GM21529 (cell line): ENCODE data around the gene CLIC3.
"Not testable (repeated sequence)": the region's sequence is repeated elsewhere in the genome, so short reads cannot be mapped to it uniquely, and the experiment has no call there.

Source experiments
- ATAC-seq: cut with Tn5 transposase; IDR thresholded peaks from one replicate; pipeline ENCODE4 v1.9.1; 2021; ENCODE audit not compliant: unreplicated experiment

Gene CLIC3

GRCh38 chr9:137017791-137018497, 21.6 kb upstream of the CLIC3 start:
- ATAC-seq = no peak

- ATAC-seq = no peak
These were observed 20.7 kb upstream of the CLIC3 start for GRCh38 chr9:137017071-137017470.

DNA sequence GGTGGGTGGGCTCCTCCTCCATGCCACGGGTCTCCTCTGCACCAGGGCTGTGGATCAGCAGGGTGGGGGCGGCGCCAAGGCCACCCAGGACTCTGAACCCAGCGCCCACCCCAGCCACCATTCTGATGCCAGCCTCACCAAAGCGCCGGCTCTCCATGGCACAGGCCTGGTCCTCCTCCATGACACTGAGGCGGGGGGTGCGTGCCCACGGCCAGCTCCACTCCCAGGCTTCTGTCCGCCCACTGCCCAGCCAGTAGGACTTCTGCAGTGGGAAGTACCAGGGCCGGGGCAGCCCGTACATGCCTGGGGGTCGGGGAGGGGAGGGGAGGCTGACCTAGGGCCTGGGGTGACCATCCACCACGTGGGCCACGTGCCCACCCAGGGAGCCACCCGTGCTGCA, 20.1 kb upstream of the CLIC3 start:
- no peak for ATAC-seq

DNA sequence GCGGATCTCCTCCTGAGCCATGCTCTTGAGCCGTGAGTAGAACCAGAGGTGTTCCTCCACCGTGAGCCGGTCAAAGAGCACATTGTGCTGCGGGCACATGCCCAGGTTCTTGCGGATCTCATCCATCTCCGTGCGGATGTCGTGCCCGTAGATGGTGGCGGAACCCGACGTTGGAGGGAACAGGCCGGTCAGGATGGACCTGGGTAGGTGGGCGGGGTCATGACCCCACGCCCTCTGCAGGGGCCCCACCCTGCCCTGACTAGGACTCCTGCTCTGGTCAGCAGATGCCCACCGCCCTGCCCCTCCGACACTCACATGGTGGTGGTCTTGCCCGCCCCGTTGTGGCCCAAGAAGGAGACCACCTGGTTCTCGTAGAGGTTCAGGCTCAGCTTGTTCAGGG, 19.6 kb upstream of the CLIC3 start:
- no peak for ATAC-seq

GRCh38 chr9:137015540-137015930, 19.2 kb upstream of the CLIC3 start:
- ATAC-seq = no peak

DNA sequence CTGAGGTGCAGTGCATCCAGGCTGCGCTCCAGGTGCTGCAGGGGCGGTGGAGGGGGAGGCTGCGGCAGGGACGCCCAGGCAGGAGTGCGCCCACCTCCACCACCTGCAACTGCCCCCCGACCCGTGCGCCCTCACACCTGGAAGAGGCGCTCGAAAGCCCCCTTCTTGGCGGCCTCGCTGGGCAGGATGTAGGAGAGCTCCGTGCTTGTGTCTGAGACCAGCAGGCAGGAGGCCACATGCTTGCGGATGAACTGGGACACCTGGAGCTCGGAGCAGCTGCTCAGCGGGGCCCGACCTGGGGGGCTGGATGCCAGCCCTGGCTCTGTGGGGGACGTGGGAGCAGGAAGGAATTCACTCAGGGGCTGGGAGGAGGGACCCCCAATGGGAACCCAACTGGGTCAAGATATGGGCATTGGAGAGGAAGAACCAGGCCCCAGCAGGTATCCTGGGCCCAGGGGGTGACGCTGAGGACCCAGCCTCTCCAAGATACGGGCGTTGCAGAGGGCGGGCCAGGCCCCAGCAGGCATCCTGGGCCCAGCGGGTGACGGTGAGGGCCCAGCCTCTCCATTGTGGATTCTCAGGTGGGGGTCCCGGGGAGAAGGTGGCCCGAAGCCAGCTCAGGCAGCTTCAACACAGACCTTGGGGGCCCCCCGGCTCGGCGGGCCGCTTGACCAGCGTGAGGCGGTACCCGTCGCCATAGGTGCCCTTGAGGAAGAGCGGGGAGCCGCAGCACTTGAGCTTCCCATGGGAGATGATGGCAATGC, 18.6 kb upstream of the CLIC3 start:
- ATAC-seq = no peak

- no peak for ATAC-seq
These were observed 17.8 kb upstream of the CLIC3 start for GRCh38 chr9:137014166-137014565.

DNA sequence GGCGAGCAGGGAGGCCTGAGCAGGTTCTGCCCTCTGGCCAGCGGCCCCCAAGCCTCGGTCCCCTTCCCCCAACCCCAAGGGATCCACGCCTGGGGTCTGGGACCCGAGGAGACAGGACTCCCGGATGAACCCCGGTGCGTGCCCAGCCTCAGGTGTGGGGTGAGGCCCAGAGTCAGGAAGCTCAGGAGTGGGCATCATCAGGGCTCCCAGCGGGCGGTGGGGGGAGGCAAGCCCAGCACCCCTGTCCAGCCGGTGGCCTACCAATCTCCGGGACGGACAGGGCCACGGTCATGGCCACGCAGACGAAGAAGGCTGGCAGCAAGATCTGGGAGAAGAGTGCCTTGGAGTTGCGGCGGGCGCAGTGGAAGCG, 17.2 kb upstream of the CLIC3 start:
- no peak for ATAC-seq

- ATAC-seq = no peak
These were observed 16.6 kb upstream of the CLIC3 start for GRCh38 chr9:137012694-137013570.

DNA sequence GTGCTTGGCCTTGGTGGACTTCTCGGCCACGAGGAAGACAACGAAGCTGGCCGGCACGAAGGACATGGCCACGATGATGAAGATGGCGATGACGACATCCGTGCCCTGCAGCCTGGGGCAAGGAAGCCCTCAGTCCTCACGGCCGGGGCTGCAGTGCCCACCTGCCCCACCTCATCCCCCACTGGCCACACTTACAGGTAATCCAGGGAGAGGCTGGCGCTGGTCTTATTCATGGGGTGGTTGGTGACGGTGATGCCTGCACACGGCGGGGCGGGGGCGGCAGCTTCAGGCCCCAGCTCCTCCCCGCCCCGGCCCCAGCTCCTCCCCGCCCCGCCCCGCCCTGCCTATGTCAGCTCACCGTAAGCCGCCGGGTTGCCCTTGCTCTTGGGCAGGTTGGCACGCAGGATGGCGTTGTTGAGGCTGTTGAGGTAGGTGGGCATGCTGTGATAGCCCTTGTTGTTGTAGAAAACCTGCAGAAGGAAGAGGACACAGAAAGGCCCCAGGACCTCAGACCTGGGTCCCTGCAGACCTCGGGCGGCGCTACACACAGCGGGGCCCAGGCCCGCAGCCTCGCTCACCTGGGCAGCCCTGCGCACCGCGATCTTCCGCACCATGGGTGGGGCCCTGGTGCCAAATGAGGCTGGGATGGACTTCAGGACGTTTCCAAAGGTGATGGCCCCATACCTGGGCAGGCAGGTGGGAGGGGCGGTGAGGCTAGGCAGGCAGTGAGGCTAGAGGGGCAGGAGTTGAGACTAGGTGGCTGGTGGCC, 15.7 kb upstream of the CLIC3 start:
- no peak for ATAC-seq

DNA sequence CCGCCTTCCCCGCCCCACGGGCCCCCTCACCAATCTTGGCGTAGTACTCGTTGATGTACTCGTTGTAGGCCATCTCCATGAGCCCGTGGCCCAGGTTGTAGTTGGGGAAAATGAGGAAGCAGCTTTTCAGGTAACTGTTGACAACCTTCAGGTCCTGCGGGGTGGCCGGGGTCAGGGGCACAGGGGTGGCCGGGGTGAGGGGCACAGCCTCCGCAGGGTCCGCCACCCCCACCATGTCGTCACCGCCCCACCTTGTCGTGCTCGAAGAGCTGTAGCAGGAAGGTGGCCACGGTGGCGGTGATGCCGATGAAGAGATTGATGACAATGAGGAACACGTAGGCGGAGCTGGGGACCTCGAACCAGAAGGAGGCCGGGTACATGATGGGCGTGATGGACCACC, 14.8 kb upstream of the CLIC3 start:
- no peak for ATAC-seq

- no peak for ATAC-seq
These were observed 13.8 kb upstream of the CLIC3 start for GRCh38 chr9:137009938-137010732.

DNA sequence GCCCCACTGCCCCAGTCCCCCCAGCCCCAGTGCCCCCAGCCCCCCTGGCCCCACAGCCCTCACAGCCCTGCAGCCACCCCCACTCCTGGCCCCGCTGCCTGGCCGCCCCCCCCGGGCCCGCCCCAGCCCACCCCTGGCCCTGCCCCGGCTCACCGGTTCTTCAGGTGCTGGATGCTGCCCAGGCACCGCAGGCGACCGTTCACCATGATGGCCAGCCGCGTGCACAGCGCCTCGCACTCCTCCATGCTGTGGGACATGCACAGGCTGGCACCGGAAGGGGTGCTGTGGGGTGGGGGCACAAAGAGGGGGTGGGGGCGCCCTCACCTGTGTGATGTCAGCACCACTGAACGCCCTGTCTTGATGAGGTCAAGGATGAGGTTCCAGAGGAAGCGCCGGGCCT, 12.8 kb upstream of the CLIC3 start:
- ATAC-seq = no peak

DNA sequence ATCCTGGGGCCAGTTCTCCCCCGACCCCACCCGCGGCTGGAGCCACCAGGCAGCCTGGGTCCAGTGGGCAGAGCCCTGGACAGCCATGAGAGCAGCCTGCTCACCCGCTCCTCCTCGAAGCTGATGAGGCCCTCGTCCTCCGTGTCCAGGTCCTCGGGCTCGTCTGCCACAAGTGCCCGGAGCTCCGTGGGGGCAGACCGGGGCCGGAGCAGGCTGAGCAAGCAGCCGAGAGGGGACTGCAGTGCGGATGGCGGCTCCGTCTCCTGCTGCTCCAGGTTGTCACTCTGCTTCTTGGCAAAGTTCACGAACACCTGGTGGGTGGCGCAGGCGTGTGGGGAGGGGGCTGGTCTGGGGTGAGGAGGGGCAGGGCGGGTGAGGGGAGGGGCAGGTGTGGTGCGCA, 11.9 kb upstream of the CLIC3 start:
- ATAC-seq = no peak

GRCh38 chr9:137007816-137008270, 11.5 kb upstream of the CLIC3 start:
- ATAC-seq = no peak

DNA sequence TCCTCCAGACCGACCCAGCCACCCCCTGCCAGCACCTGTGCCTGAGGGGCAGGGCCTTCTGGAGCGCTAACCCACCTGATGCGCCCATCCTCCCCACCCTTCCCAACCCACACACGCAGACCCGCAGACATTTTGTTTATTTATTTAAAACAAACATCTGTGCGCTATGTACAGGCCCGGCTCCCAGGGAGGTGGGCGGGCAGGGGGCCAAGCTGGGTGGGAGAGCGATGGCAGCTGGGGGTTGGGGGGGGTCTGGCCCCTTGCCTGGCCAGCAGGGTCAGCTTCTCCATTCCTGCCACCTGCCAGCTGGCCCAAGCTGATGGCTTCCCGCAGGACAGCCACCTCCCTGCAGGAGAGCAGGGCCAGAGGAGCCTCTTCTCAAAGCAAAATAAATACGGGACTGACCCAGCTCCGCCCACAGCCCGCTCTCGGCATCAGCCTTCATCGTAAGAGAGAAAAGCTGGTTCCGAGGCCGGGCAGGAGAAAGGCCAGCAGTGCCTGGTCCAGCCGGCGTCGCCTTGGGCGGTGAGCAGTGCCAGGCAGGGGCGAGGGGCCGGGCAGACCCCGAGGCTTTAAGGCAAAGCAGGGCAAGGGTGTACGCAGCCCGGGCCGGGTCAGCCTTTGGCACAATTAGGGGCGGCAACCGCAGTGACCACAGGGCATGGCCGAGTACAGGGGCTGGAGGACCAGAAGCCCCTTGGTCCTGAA, 10.9 kb upstream of the CLIC3 start:
- ATAC-seq = no peak

GRCh38 chr9:137006116-137007003, 10.0 kb upstream of the CLIC3 start:
- ATAC-seq = no peak

GRCh38 chr9:137004285-137004684, 7.9 kb upstream of the CLIC3 start:
- ATAC-seq = not testable (repeated sequence)
